Upper lobe of left lung (tissue), 6 donors: ENCODE data around the gene POMC. TPM values are rescaled to one million over a fixed set of nuclear protein-coding genes. Genes with fewer than 3 reads are reported as not detected.

Experiments
- ATAC-seq, 2 donors: fragments of 200-7000 bp; cut with Tn5 transposase; one replicate each; pipeline ENCODE4 v1.9.1; 2022; ENCODE audit warnings: mild to moderate bottlenecking in 2 of 2, moderate library complexity in 2 of 2; ENCODE audit not compliant: low FRiP score in 2 of 2
- DNase-seq, 2 donors: peaks; one replicate each; pipeline ENCODE4 v3.0.0-alpha.2; 2019 to 2020
- H3K27ac ChIP-seq, 4 donors: fragments of 200-600 bp; sonication (generic); one replicate each; pipeline ENCODE4 v1.5.1; 2016 to 2019
- H3K27me3 ChIP-seq, 4 donors: fragments of 200-600 bp; sonication (generic); one replicate each; pipeline ENCODE4 v1.5.1; 2017 to 2019
- H3K36me3 ChIP-seq, 4 donors: fragments of 200-600 bp; sonication (generic); one replicate each; pipeline ENCODE4 v1.5.1; 2016 to 2019
- H3K4me1 ChIP-seq, 4 donors: fragments of 200-600 bp; sonication (generic); one replicate each; pipeline ENCODE4 v1.5.1; 2018 to 2019
- H3K4me3 ChIP-seq, 4 donors: fragments of 200-600 bp; sonication (generic); one replicate each; pipeline ENCODE4 v1.5.1; 2017 to 2019; ENCODE audit warnings: mild to moderate bottlenecking in 2 of 4, moderate library complexity in 1 of 4
- H3K9me3 ChIP-seq, 4 donors: fragments of 200-600 bp; sonication (generic); one replicate each; pipeline ENCODE4 v1.5.1; 2018 to 2019
- CTCF ChIP-seq, 6 experiments: fragments of 450-650 bp in 4 of 6; fragments of 200-600 bp in 2 of 6; sonication (generic) in 2 of 6; IDR thresholded peaks; one replicate each; pipeline ENCODE4 v1.5.1; 2016 to 2019; ENCODE audit warnings: antibody characterized with exemption in 6 of 6
- EP300 ChIP-seq, 4 donors: sonication (generic); formaldehyde crosslinking; IDR thresholded peaks; one replicate each; pipeline ENCODE4 v1.5.1; 2017; ENCODE audit warnings: antibody characterized with exemption in 4 of 4, control low read depth in 2 of 4
- POLR2A ChIP-seq, 4 donors: fragments of 450-650 bp; IDR thresholded peaks; one replicate each; pipeline ENCODE4 v1.5.1; 2016 to 2017; ENCODE audit warnings: antibody characterized with exemption in 4 of 4, mild to moderate bottlenecking in 2 of 4
- POLR2AphosphoS5 ChIP-seq, 2 donors: sonication (generic); formaldehyde crosslinking; IDR thresholded peaks; one replicate each; pipeline ENCODE4 v1.5.1; 2017; ENCODE audit warnings: antibody characterized with exemption in 2 of 2
- WGBS, 2 donors: methylation state at CpG; one replicate each; pipeline ENCODE4 v1.1.5; 2017 to 2018; 5-methylcytosine and 5-hydroxymethylcytosine counted together
- total RNA-seq, 6 donors: library from RNA; depleted of rRNA in 4 of 6; stranded (reverse); fragments of >200 nt in 4 of 6; gene quantifications; one replicate each; pipeline versions ENCODE4 v1.1.0 to v1.2.1, GENCODE V29; 2016 to 2021
- donor health status: DM: no; HTN: no; CAD: no; lungs with moderate emphysema.
- donor health status: DM: no; HTN: yes; CAD: no; lungs with severe emphysema.

Gene POMC
- total RNA-seq, 6 donors from 2014 or later: 2.4 to 11.5 (median 5.6) TPM

GRCh38 chr2:25178976-25179375 is 10.6 kb upstream of the POMC start:
- TF ChIP-seq CTCF (IDR thresholded peaks at IDR 0.05) (no peak), POLR2AphosphoS5 (IDR thresholded peaks at IDR 0.05) (no peak), POLR2A (IDR thresholded peaks at IDR 0.05) (no peak), EP300 (IDR thresholded peaks at IDR 0.05) (no peak)
- Histone ChIP-seq H3K36me3 (no peaks in the 10 kb centered on the region), H3K4me1 (no peaks in the 10 kb centered on the region), H3K4me3 (no peak overlapping the region), H3K27ac (no peak overlapping the region), H3K9me3 (peaks cover 0 to 6% (median 0%) of the 10 kb centered on the region in 4 donors), H3K27me3 (no peaks in the 10 kb centered on the region)
- 85 to 90% methylated on average over 5 to 10 of the region's 10 CpGs for WGBS, 2 donors
- no peak for ATAC-seq
- no peak for DNase-seq

DNA sequence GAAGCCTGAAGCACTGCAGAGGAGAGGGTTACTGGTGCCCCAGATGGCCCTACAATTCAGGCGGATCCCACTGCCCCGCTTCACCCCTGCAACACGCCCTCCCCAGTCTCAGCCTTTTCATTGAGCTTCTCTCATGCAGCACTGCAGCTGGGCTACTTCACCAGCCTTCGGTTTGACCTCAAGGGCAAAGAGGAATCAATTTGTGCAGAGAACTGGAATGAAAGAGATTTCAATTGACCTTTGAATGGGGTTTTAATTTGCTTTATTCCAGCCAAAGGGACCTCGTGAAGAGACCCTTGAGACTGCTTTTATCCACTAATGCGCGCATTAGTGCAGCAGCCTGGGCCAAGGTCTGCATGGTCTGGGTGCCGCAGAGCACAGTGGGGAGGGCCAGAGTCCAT is 8.8 kb upstream of the POMC start:
- ATAC-seq: no peak
- DNase-seq: no peak
- Histone ChIP-seq H3K27me3 (no peaks in the 10 kb centered on the region), H3K4me3 (no peak overlapping the region), H3K36me3 (no peaks in the 10 kb centered on the region), H3K27ac (no peak overlapping the region), H3K9me3 (peaks cover 0 to 6% (median 0%) of the 10 kb centered on the region in 4 donors), H3K4me1 (no peaks in the 10 kb centered on the region)
- TF ChIP-seq CTCF (IDR thresholded peaks at IDR 0.05) (no peak), POLR2AphosphoS5 (IDR thresholded peaks at IDR 0.05) (no peak), EP300 (IDR thresholded peaks at IDR 0.05) (no peak), POLR2A (IDR thresholded peaks at IDR 0.05) (no peak)
- 65 to 74% methylated on average over 5 to 8 of the region's 8 CpGs for WGBS, 2 donors

DNA sequence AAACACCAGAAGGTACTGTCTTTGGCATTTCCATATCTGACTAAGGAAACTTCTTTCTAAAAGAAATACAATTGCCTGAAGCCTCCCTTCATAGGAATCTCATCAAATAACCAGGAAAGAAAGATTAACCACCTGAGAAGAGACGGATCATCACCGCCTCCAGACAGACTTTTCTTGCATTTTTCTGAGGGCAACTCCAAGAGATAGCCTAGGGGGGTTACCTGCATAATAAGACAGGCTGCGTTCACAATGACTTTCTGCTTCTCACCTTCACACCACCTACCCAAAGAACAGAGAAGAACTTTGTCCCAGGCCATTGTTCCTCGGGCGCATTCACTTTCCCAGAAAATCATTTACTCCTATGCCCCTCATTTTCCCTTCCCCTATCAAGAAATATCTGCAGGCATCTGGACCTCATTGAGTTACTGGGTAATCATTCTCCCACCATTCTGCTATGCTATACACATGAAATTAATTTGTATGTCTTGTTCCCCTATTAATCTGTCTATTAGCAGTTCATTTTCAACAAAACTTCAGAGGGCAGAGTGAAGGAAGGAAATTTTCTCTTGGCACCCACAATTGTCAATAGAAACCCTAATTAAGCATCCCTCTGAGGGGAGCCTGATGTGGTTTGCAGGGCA is 8.3 kb upstream of the POMC start:
- DNase-seq (no peak), ATAC-seq (no peak)
- Histone ChIP-seq H3K9me3 (peaks cover 0 to under 1% (median 0%) of the 10 kb centered on the region in 4 donors), H3K4me1 (no peaks in the 10 kb centered on the region), H3K36me3 (no peaks in the 10 kb centered on the region), H3K27ac (no peak overlapping the region), H3K27me3 (no peaks in the 10 kb centered on the region), H3K4me3 (no peak overlapping the region)
- TF ChIP-seq CTCF (IDR thresholded peaks at IDR 0.05) (no peak), POLR2AphosphoS5 (IDR thresholded peaks at IDR 0.05) (no peak), EP300 (IDR thresholded peaks at IDR 0.05) (no peak), POLR2A (IDR thresholded peaks at IDR 0.05) (no peak)
- 77 to 93% methylated on average over 5 of the region's 5 CpGs for WGBS, 2 donors

- H3K4me1 ChIP-seq: no peaks in the 10 kb centered on the region
- H3K9me3 ChIP-seq: no peaks in the 10 kb centered on the region
- TF ChIP-seq CTCF (IDR thresholded peaks at IDR 0.05) (no peak), POLR2A (IDR thresholded peaks at IDR 0.05) (no peak), POLR2AphosphoS5 (IDR thresholded peaks at IDR 0.05) (no peak), EP300 (IDR thresholded peaks at IDR 0.05) (no peak)
- DNase-seq (no peak), ATAC-seq (no peak)
- 78% methylated on average over 6 of the region's 6 CpGs for WGBS, 2 donors
- no peak overlapping the region for H3K27ac ChIP-seq
- no peak overlapping the region for H3K4me3 ChIP-seq
- H3K36me3 ChIP-seq: no peaks in the 10 kb centered on the region
- H3K27me3 ChIP-seq: no peaks in the 10 kb centered on the region
These were observed 7.8 kb upstream of the POMC start for GRCh38 chr2:25176138-25176537.
